HG03095 (cell line): Measurements from ENCODE around the gene IL10RB.
A peak's percentile ranks its signal among the peaks of the same experiment; 100 is the strongest.

Experiments used
- ATAC-seq: cut with Tn5 transposase; IDR thresholded peaks from one replicate; pipeline ENCODE4 v1.9.1; 2021; ENCODE audit warnings: moderate library complexity; ENCODE audit not compliant: unreplicated experiment

Gene IL10RB

GRCh38 chr21:33325222-33326067 is 59.3 kb downstream of the IL10RB start:
- ATAC-seq, result peak; percentile 34

- ATAC-seq, result no peak
These were observed 61.2 kb downstream of the IL10RB start for GRCh38 chr21:33327326-33327725.

GRCh38 chr21:33327792-33328433 is 61.7 kb downstream of the IL10RB start:
- ATAC-seq, result no peak

- no peak for ATAC-seq
These were observed 64.6 kb downstream of the IL10RB start for GRCh38 chr21:33330726-33331125.

- peak; percentile 80 for ATAC-seq
These were observed 66.0 kb downstream of the IL10RB start for GRCh38 chr21:33332143-33332542.

GRCh38 chr21:33334191-33334590 is 68.0 kb downstream of the IL10RB start:
- no peak for ATAC-seq

- no peak for ATAC-seq
These were observed 68.7 kb downstream of the IL10RB start for GRCh38 chr21:33334824-33335223.

- ATAC-seq, result no peak
These were observed 73.0 kb downstream of the IL10RB start for GRCh38 chr21:33339135-33339534.

- no peak for ATAC-seq
These were observed 73.8 kb downstream of the IL10RB start for GRCh38 chr21:33339918-33340317.

GRCh38 chr21:33345751-33346238 is 79.6 kb downstream of the IL10RB start:
- no peak for ATAC-seq
